GM12875 (cell line): ENCODE data around the gene MRPS30.
"Not testable (repeated sequence)": the region's sequence is repeated elsewhere in the genome, so short reads cannot be mapped to it uniquely, and the experiment has no call there.

Source experiments
- H3K4me3 ChIP-seq: one replicate; pipeline ENCODE4 v1.5.1; 2011; ENCODE audit warnings: low read depth, low read length, control low read depth
- TF ChIP-seq, protein P1 (sequence below): IDR thresholded peaks from 2 replicates; pipeline ENCODE4 v1.5.1; 2011; ENCODE audit warnings: low read depth, mild to moderate bottlenecking, control low read depth, inconsistent platforms, low read length, moderate library complexity, borderline replicate concordance; ENCODE audit not compliant: insufficient read depth

Gene MRPS30

DNA sequence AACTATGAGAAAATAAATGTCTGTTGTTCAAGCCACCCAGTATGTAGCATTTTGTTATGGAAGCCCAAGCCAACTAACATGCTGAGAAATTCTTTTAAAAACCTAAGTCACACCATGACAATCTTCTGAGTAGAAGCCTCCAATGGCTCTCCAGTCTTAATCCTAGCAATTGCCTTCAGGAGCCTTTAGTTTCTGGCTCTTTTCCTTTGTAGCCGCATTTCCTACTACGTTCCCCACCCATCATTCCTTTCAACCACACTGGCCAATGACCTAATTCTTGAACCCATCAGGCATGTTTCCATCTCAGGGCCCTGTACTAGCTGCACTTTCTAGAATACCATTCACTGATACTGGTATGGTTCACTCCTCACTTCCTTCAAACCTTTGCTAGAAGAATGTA is 2.1 kb upstream of the MRPS30 start:
- H3K4me3 ChIP-seq: no peak overlapping the region
- TF ChIP-seq, protein P1, sequence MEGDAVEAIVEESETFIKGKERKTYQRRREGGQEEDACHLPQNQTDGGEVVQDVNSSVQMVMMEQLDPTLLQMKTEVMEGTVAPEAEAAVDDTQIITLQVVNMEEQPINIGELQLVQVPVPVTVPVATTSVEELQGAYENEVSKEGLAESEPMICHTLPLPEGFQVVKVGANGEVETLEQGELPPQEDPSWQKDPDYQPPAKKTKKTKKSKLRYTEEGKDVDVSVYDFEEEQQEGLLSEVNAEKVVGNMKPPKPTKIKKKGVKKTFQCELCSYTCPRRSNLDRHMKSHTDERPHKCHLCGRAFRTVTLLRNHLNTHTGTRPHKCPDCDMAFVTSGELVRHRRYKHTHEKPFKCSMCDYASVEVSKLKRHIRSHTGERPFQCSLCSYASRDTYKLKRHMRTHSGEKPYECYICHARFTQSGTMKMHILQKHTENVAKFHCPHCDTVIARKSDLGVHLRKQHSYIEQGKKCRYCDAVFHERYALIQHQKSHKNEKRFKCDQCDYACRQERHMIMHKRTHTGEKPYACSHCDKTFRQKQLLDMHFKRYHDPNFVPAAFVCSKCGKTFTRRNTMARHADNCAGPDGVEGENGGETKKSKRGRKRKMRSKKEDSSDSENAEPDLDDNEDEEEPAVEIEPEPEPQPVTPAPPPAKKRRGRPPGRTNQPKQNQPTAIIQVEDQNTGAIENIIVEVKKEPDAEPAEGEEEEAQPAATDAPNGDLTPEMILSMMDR: no peak

DNA sequence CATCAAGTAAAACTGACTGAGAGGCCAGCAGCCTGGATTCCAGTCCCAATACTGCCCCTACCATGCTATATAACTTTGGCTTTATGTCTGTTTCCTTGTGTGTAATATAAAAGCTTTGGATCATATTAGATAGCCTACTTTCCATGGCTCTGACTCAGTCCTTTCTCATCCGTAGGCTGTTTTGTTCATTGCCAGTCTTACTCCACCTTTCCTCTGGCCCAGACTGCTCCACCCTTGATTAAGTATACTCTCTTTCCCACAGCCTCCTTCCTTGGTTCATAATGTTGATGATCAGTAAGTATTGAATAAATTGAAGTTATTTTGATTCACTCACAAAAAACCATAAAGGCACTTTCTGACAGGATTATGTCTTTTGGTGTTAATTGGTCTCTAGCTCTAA is 1.5 kb upstream of the MRPS30 start:
- H3K4me3 ChIP-seq: no peak overlapping the region
- TF ChIP-seq, protein P1: no peak

DNA sequence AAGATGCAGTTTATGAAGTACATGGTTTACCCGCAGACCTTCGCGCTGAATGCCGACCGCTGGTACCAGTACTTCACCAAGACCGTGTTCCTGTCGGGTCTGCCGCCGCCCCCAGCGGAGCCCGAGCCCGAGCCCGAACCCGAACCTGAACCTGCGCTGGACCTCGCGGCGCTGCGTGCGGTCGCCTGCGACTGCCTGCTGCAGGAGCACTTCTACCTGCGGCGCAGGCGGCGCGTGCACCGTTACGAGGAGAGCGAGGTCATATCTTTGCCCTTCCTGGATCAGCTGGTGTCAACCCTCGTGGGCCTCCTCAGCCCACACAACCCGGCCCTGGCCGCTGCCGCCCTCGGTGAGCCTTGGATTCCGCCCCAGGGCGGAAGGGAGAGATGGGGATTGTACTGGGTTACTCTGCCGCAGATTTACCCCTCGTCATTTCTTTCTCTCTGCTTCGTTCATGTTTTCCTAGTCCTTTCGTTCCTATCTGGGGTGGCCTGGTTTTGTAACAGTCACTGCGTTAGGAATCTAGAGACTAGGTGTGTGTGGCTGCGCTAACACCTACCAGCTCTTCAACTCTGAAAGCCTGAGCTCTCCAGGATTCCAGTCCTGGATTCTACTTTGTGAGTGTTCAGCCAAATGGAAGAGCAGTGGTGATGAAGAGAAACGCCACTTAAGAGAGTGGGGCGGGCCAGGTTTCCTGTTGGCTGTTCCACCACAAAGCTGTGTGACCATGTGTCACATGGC is 638 bp downstream of the MRPS30 start:
- TF ChIP-seq, protein P1: no peak
- peak overlapping the region; percentile 88 for H3K4me3 ChIP-seq

DNA sequence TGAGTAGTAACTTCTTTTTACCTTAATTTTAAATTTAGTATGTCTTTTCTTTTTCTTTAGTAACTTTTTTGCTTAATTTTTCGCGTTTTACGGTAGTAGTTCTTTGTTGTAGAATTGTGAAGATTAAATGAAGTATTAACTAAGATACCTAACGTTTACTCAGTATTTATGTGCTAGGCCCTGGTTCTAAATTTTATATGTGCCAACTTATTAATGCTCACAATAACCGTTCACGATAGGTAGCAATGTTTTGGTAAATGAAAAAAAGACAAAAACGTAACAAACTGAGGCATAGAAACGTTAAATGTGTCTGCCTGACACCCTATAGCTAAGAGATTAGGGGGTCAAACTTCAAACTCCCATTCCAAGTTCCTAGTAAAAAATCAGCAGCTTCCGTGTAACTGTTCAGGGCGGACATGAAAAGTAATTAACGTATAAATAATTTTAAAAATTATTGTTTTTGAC is 1.2 kb downstream of the MRPS30 start:
- peak overlapping the region; percentile 88 for H3K4me3 ChIP-seq
- TF ChIP-seq, protein P1: no peak

DNA sequence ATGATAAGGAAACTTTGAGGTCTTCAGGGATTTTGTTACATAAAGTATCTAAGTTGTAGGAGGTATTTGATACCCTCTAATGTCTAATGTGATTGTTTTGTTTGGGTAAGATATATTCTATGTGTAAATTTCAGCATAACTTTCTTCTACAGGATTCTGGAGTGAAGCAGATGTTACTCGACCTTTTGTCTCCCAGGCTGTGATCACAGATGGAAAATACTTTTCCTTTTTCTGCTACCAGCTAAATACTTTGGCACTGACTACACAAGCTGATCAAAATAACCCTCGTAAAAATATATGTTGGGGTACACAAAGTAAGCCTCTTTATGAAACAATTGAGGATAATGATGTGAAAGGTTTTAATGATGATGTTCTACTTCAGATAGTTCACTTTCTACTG is 6.0 kb downstream of the MRPS30 start:
- TF ChIP-seq, protein P1: no peak

DNA sequence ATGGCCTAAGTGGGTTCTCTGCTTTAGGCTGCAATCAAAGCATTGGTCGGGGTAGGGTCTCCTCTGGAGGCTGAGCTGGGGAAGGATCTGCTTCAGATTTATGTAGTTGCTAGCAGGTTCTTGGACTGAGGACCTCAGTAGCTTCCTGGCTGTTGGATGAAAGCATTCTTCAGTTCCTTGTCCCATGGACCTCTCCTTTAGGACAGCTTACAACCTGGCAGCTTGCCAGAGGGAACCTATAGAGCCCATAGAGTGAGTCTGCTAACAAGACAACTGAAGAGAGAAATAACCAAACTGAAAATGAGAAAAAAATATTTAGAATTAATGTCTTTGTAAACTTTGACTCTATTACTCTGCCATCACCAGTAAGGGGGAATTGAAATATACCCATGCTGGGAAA is 12.4 kb downstream of the MRPS30 start:
- H3K4me3 ChIP-seq: no peak overlapping the region
- TF ChIP-seq, protein P1: no peak

More for the DNA sequence above, 6.0 kb downstream of the MRPS30 start:
- H3K4me3 ChIP-seq: no peak overlapping the region

DNA sequence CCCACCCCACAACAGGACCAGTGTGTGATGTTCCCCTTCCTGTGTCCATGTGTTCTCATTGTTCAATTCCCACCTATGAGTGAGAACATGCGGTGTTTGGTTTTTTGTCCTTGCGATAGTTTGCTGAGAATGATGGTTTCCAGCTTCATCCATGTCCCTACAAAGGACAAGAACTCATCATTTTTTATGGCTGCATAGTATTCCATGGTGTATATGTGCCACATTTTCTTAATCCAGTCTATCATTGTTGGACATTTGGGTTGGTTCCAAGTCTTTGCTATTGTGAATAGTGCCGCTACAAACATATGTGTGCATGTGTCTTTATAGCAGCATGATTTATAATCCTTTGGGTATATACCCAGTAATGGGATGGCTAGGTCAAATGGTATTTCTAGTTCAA is 15.9 kb downstream of the MRPS30 start:
- not testable (repeated sequence) for H3K4me3 ChIP-seq
